ENCODE measurements around the gene OR6F1. TPM values are rescaled to one million over a fixed set of nuclear protein-coding genes. Genes with fewer than 3 reads are reported as not detected.
A peak's percentile ranks its signal among the peaks of the same experiment; 100 is the strongest.

OR6F1 gene
- total and polyA plus RNA-seq, 2 donors (not counting 1 experiment from before 2014, with no cell fraction given) = not detected

DNA sequence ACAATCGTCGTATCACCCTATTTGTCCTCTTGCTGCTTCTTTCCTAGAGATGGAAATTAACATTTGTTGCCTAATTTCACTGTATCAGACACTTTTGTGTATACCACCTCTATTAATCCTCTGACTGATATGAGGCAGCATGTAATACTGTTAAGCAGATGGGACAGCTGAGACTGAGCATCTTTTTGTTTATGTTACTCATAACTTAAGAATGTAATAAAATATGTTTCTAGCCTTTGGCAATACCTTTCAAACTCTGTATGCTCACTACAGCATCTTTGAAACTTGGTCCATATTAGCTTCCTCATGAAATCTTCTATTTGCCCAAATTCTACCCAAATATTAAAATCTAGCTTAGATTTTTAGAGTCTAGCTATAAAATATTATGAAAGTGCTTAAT lies 24.3 kb upstream of the OR6F1 start:
- H3K4me1 ChIP-seq (ENCODE audit: control insufficient read depth, extremely low read depth, insufficient read depth, low read length) = no peaks in the 10 kb centered on the region
- H3K36me3 ChIP-seq (ENCODE audit: control insufficient read depth, insufficient read depth, low read length) = no peaks in the 10 kb centered on the region
- H3K79me2 ChIP-seq (ENCODE audit: control insufficient read depth, insufficient read depth, low read length) = no peaks in the 10 kb centered on the region
- no peak overlapping the region for H3K4me3 ChIP-seq (replicated peaks in 1 of 4; ENCODE audit: control extremely low read depth in 1 of 4, insufficient read depth in 1 of 4, low read depth in 3 of 4, low read length in 4 of 4)
- H4K20me1 ChIP-seq (ENCODE audit: control insufficient read depth, extremely low read depth, insufficient read depth, low read length) = no peaks in the 10 kb centered on the region
- no peaks in the 10 kb centered on the region for H3K9me3 ChIP-seq (ENCODE audit: control insufficient read depth, insufficient read depth, low read depth, low read length)
- H3K27me3 ChIP-seq (ENCODE audit: control insufficient read depth, insufficient read depth, low read length) = no peaks in the 10 kb centered on the region
- H3K9ac ChIP-seq (ENCODE audit: insufficient read depth, low read length) = no peak overlapping the region
- TF ChIP-seq, protein P1, sequence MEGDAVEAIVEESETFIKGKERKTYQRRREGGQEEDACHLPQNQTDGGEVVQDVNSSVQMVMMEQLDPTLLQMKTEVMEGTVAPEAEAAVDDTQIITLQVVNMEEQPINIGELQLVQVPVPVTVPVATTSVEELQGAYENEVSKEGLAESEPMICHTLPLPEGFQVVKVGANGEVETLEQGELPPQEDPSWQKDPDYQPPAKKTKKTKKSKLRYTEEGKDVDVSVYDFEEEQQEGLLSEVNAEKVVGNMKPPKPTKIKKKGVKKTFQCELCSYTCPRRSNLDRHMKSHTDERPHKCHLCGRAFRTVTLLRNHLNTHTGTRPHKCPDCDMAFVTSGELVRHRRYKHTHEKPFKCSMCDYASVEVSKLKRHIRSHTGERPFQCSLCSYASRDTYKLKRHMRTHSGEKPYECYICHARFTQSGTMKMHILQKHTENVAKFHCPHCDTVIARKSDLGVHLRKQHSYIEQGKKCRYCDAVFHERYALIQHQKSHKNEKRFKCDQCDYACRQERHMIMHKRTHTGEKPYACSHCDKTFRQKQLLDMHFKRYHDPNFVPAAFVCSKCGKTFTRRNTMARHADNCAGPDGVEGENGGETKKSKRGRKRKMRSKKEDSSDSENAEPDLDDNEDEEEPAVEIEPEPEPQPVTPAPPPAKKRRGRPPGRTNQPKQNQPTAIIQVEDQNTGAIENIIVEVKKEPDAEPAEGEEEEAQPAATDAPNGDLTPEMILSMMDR (conservative IDR thresholded peaks at IDR 0.05 in 1 of 2, IDR thresholded peaks at IDR 0.05 in 1 of 2; ENCODE audit: low read depth in 1 of 2, low read length in 2 of 2) = no peak
- TF ChIP-seq EZH2 (IDR thresholded peaks at IDR 0.05; ENCODE audit: low read length, missing control alignments) = no peak
- H3K27ac ChIP-seq (ENCODE audit: insufficient read depth, low read length) = no peak overlapping the region
- DNase-seq (ENCODE audit: low read depth in 2 of 2) = peak in 1 of 2 donors; percentile 11
- no peak overlapping the region for H3K4me2 ChIP-seq (ENCODE audit: extremely low read depth, insufficient read depth, low read length)
- H2AFZ ChIP-seq (ENCODE audit: low read length) = no peak overlapping the region

DNA sequence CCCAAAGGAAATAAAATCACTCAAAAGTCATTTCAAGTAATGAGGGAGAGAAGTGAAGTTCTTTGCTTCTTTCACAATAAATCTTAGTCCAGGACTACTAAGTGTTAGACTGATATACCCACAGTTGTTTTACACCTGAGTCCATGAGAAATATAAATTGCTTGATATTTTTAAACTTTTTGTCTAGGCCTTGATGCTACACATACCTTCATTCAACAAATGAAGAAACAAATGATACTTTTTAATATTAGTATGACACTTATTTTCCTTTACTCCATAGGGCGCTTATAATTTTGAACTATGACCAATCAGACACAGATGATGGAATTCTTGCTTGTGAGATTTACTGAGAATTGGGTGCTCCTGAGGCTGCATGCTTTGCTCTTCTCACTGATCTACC lies 21.9 kb upstream of the OR6F1 start, which contains the start of gene OR14K1:
TSS of gene OR14K1 (plus strand) at position 301 of the 400 bp plus-strand sequence. CDS start at position 301, 0 bp downstream.
- Histone ChIP-seq H3K4me2 (ENCODE audit: extremely low read depth, insufficient read depth, low read length) (no peak within 1 kb of the TSS), H3K4me3 (replicated peaks in 1 of 4; ENCODE audit: control extremely low read depth in 1 of 4, insufficient read depth in 1 of 4, low read depth in 3 of 4, low read length in 4 of 4) (no peak within 1 kb of the TSS), H3K9me3 (ENCODE audit: control insufficient read depth, insufficient read depth, low read depth, low read length) (no peaks in the 10 kb centered on the region), H3K79me2 (ENCODE audit: control insufficient read depth, insufficient read depth, low read length) (no peaks in the 10 kb centered on the region), H3K36me3 (ENCODE audit: control insufficient read depth, insufficient read depth, low read length) (no peaks in the 10 kb centered on the region), H3K4me1 (ENCODE audit: control insufficient read depth, extremely low read depth, insufficient read depth, low read length) (no peaks in the 10 kb centered on the region), H3K27ac (ENCODE audit: insufficient read depth, low read length) (no peak within 1 kb of the TSS), H2AFZ (ENCODE audit: low read length) (no peak within 1 kb of the TSS), H3K9ac (ENCODE audit: insufficient read depth, low read length) (no peak within 1 kb of the TSS), H3K27me3 (ENCODE audit: control insufficient read depth, insufficient read depth, low read length) (no peaks in the 10 kb centered on the region), H4K20me1 (ENCODE audit: control insufficient read depth, extremely low read depth, insufficient read depth, low read length) (no peaks in the 10 kb centered on the region)
- DNase-seq (ENCODE audit: low read depth in 2 of 2) = no peak
- TF ChIP-seq EZH2 (IDR thresholded peaks at IDR 0.05; ENCODE audit: low read length, missing control alignments) = no peak

DNA sequence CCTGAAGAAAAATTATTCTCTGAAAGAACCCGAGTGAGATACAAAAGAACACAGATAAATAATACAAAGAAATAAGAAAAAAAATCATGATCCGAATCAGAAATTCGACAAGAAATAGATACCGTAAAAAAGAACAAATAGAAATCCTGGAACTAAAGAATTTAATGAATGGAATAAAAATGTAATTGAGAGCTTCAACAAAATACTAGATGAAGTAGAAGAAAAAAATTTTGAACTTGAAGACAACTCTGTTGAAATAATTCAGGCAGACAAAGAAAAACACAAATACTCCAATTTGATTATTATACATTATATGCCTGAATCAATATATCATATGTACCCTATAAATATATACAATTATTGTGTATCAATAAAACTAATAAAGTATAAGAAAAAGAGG lies 4.8 kb upstream of the OR6F1 start:
- no peak overlapping the region for H3K4me2 ChIP-seq (ENCODE audit: extremely low read depth, insufficient read depth, low read length)
- H3K36me3 ChIP-seq (ENCODE audit: control insufficient read depth, insufficient read depth, low read length) = no peaks in the 10 kb centered on the region
- H3K79me2 ChIP-seq (ENCODE audit: control insufficient read depth, insufficient read depth, low read length) = no peaks in the 10 kb centered on the region
- H3K9ac ChIP-seq (ENCODE audit: insufficient read depth, low read length) = no peak overlapping the region
- H3K27me3 ChIP-seq (ENCODE audit: control insufficient read depth, insufficient read depth, low read length) = no peaks in the 10 kb centered on the region
- H3K9me3 ChIP-seq (ENCODE audit: control insufficient read depth, insufficient read depth, low read depth, low read length) = no peaks in the 10 kb centered on the region
- H3K27ac ChIP-seq (ENCODE audit: insufficient read depth, low read length) = no peak overlapping the region
- no peak overlapping the region for H3K4me3 ChIP-seq (replicated peaks in 1 of 4; ENCODE audit: control extremely low read depth in 1 of 4, insufficient read depth in 1 of 4, low read depth in 3 of 4, low read length in 4 of 4)
- H2AFZ ChIP-seq (ENCODE audit: low read length) = no peak overlapping the region
- no peaks in the 10 kb centered on the region for H3K4me1 ChIP-seq (ENCODE audit: control insufficient read depth, extremely low read depth, insufficient read depth, low read length)
- DNase-seq (ENCODE audit: low read depth in 2 of 2) = no peak
- TF ChIP-seq EZH2 (IDR thresholded peaks at IDR 0.05; ENCODE audit: low read length, missing control alignments) = no peak
- TF ChIP-seq, protein P1 (conservative IDR thresholded peaks at IDR 0.05 in 1 of 2, IDR thresholded peaks at IDR 0.05 in 1 of 2; ENCODE audit: low read depth in 1 of 2, low read length in 2 of 2) = no peak
- no peaks in the 10 kb centered on the region for H4K20me1 ChIP-seq (ENCODE audit: control insufficient read depth, extremely low read depth, insufficient read depth, low read length)
